Gastroesophageal sphincter (tissue), 4 donors: Measurements from ENCODE around the gene KCNA10. TPM values are rescaled to one million over a fixed set of nuclear protein-coding genes. Genes with fewer than 3 reads are reported as not detected.

Experiments
- ATAC-seq: fragments of 150-250 bp; one replicate; pipeline ENCODE4 v1.9.1; 2016; ENCODE audit warnings: mild to moderate bottlenecking, moderate library complexity
- H3K27ac ChIP-seq, 4 donors: fragments of 200-600 bp; sonication (generic) in 3 of 4; 1 replicate in 3 of 4; 2 replicates in 1 of 4; pipeline ENCODE4 v1.5.1; 2016 to 2019
- H3K27me3 ChIP-seq: fragments of 200-600 bp; sonication (generic); one replicate; pipeline ENCODE4 v1.5.1; 2019
- H3K36me3 ChIP-seq, 2 donors: fragments of 200-600 bp; sonication (generic); one replicate each; pipeline ENCODE4 v1.5.1; 2019; ENCODE audit warnings: control low read depth in 1 of 2
- H3K4me1 ChIP-seq, 3 donors: fragments of 200-600 bp; sonication (generic); 1 replicate in 2 of 3; 2 replicates in 1 of 3; pipeline ENCODE4 v1.5.1; 2016 to 2019; ENCODE audit warnings: control low read depth in 2 of 3
- H3K4me3 ChIP-seq, 2 donors: fragments of 200-600 bp; sonication (generic); one replicate each; pipeline ENCODE4 v1.5.1; 2019; ENCODE audit warnings: mild to moderate bottlenecking in 1 of 2, moderate library complexity in 1 of 2
- H3K9me3 ChIP-seq, 3 donors: fragments of 200-600 bp; sonication (generic); one replicate each; pipeline ENCODE4 v1.5.1; 2017 to 2019; ENCODE audit warnings: control low read depth in 2 of 3
- EP300 ChIP-seq: sonication (generic); formaldehyde crosslinking; IDR thresholded peaks from one replicate; pipeline ENCODE4 v1.6.1; 2017; ENCODE audit warnings: antibody characterized with exemption, mild to moderate bottlenecking
- POLR2A ChIP-seq, 2 donors: fragments of 450-650 bp; IDR thresholded peaks; one replicate each; pipeline ENCODE4 v1.6.1; 2017; ENCODE audit warnings: antibody characterized with exemption in 2 of 2, mild to moderate bottlenecking in 2 of 2, moderate library complexity in 1 of 2
- POLR2AphosphoS5 ChIP-seq: sonication (generic); formaldehyde crosslinking; IDR thresholded peaks from one replicate; pipeline ENCODE4 v1.6.1; 2017; ENCODE audit warnings: antibody characterized with exemption
- WGBS, 2 donors: methylation state at CpG; one replicate each; pipeline ENCODE4 v1.1.5; 2018; ENCODE audit warnings: low coverage in 1 of 2; 5-methylcytosine and 5-hydroxymethylcytosine counted together
- total RNA-seq, 4 donors: library from RNA; depleted of rRNA; stranded (reverse); fragments of >200 nt; gene quantifications; one replicate each; pipeline ENCODE4 v1.1.0, GENCODE V29; 2016
- TF ChIP-seq, protein P1 (sequence below), 4 experiments: fragments of 200-600 bp in 2 of 4; fragments of 450-650 bp in 2 of 4; sonication (generic) in 1 of 4; IDR thresholded peaks; one replicate each; pipeline ENCODE4 v1.5.1; 2017 to 2019; ENCODE audit warnings: antibody characterized with exemption in 4 of 4, mild to moderate bottlenecking in 2 of 4, moderate library complexity in 2 of 4

Gene KCNA10
- total RNA-seq, 4 donors from 2014 or later, result not detected

DNA sequence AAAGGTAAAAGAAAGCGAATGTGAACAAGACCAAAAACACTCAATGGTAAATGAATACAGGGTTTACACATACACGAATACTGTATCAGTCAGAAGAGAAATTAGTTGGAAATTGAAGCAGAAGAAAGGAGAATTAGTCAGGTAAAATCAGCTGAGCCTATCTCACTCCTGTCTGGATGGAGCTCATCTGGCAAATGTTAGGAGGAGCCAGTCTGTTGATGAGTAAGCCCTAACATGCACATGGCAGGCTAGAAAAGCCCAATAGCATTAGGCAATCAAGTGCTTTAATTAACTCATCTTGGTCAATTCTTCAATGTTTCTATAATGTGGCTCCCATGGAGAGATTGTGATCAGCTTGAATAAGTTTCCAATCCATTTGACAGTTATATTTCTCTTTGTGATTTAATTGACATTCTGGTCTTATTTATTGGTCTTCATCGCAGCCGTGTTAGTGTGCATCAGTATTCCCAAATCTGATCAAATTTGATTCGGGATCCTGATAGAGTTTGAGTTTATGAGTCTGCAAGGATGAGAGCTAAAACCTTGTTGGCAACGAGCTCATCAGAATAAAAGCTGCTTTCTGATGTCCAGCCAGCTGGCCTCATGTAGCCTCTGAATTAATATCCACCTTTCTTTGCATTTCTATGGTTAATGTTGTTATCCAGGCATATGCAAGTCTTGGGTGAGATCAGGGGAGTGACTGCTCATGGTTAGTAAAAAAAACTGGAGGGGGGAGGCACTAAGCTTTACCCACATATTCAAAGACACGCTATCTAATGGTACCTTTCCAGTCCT is 22.1 kb upstream of the KCNA10 start:
- WGBS, 2 donors, result 64 to 79% methylated on average over 5 to 6 of the region's 7 CpGs
- no peak overlapping the region for H3K4me3 ChIP-seq
- H3K9me3 ChIP-seq, result no peaks in the 10 kb centered on the region
- H3K4me1 ChIP-seq, result no peaks in the 10 kb centered on the region
- H3K27me3 ChIP-seq, result peaks cover 46% of the 10 kb centered on the region
- H3K27ac ChIP-seq, result no peak overlapping the region
- no peaks in the 10 kb centered on the region for H3K36me3 ChIP-seq
- ATAC-seq, result no peak
- TF ChIP-seq, protein P1, sequence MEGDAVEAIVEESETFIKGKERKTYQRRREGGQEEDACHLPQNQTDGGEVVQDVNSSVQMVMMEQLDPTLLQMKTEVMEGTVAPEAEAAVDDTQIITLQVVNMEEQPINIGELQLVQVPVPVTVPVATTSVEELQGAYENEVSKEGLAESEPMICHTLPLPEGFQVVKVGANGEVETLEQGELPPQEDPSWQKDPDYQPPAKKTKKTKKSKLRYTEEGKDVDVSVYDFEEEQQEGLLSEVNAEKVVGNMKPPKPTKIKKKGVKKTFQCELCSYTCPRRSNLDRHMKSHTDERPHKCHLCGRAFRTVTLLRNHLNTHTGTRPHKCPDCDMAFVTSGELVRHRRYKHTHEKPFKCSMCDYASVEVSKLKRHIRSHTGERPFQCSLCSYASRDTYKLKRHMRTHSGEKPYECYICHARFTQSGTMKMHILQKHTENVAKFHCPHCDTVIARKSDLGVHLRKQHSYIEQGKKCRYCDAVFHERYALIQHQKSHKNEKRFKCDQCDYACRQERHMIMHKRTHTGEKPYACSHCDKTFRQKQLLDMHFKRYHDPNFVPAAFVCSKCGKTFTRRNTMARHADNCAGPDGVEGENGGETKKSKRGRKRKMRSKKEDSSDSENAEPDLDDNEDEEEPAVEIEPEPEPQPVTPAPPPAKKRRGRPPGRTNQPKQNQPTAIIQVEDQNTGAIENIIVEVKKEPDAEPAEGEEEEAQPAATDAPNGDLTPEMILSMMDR (IDR thresholded peaks at IDR 0.05), result no peak
- TF ChIP-seq POLR2A (IDR thresholded peaks at IDR 0.05) (no peak), EP300 (no peak), POLR2AphosphoS5 (no peak)

- Histone ChIP-seq H3K36me3 (no peaks in the 10 kb centered on the region), H3K4me3 (no peak overlapping the region), H3K4me1 (no peaks in the 10 kb centered on the region), H3K9me3 (no peaks in the 10 kb centered on the region), H3K27me3 (peaks cover 46% of the 10 kb centered on the region), H3K27ac (no peak overlapping the region)
- WGBS, 2 donors, result 40% methylated on average over 1 of the region's 8 CpGs; no CpG with 5 or more reads in 1 of the 2 donors
- TF ChIP-seq EP300 (no peak), POLR2A (IDR thresholded peaks at IDR 0.05) (no peak), POLR2AphosphoS5 (no peak)
- TF ChIP-seq, protein P1 (IDR thresholded peaks at IDR 0.05), result no peak
- ATAC-seq, result no peak
Measured at GRCh38 chr1:110538921-110539320, 19.9 kb upstream of the KCNA10 start.

- no peaks in the 10 kb centered on the region for H3K4me1 ChIP-seq
- TF ChIP-seq EP300 (no peak), POLR2AphosphoS5 (no peak), POLR2A (IDR thresholded peaks at IDR 0.05) (no peak)
- TF ChIP-seq, protein P1 (IDR thresholded peaks at IDR 0.05), result no peak
- peaks cover 44% of the 10 kb centered on the region for H3K27me3 ChIP-seq
- H3K9me3 ChIP-seq, result no peaks in the 10 kb centered on the region
- H3K36me3 ChIP-seq, result no peaks in the 10 kb centered on the region
- H3K27ac ChIP-seq, result no peak overlapping the region
- WGBS, 2 donors, result no CpG with 5 or more reads among the region's 16 CpGs
- ATAC-seq, result no peak
- H3K4me3 ChIP-seq, result no peak overlapping the region
Measured at GRCh38 chr1:110538075-110538474, 19.1 kb upstream of the KCNA10 start.

DNA sequence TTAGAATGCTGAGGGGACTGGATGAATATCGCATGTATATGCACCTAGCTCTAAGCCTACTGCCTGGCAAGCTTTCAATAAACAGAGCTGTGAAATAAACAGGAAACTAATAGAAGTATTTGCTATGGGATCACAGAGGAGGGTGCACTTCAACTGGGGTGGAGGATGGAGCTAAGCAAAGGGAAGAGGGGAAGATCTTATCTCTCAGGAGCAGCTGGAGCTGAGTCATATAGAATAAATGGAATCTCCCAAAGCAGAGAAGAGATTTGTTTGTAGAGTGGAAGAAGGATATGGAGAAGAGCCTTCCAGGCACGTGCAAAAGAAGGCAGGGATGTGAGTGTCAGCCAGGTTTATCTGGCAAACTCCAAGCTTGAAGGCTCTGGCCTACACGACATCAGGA is 17.0 kb upstream of the KCNA10 start:
- H3K4me1 ChIP-seq, result no peaks in the 10 kb centered on the region
- no peak overlapping the region for H3K27ac ChIP-seq
- peaks cover 51% of the 10 kb centered on the region for H3K27me3 ChIP-seq
- TF ChIP-seq POLR2A (IDR thresholded peaks at IDR 0.05), result no peak
- TF ChIP-seq POLR2AphosphoS5, result no peak
- TF ChIP-seq, protein P1 (IDR thresholded peaks at IDR 0.05), result no peak
- no peak for TF ChIP-seq EP300
- no peaks in the 10 kb centered on the region for H3K9me3 ChIP-seq
- H3K4me3 ChIP-seq, result no peak overlapping the region
- no peaks in the 10 kb centered on the region for H3K36me3 ChIP-seq
- ATAC-seq, result no peak
- WGBS, 2 donors, result 44 to 60% methylated on average over 2 to 3 of the region's 3 CpGs

DNA sequence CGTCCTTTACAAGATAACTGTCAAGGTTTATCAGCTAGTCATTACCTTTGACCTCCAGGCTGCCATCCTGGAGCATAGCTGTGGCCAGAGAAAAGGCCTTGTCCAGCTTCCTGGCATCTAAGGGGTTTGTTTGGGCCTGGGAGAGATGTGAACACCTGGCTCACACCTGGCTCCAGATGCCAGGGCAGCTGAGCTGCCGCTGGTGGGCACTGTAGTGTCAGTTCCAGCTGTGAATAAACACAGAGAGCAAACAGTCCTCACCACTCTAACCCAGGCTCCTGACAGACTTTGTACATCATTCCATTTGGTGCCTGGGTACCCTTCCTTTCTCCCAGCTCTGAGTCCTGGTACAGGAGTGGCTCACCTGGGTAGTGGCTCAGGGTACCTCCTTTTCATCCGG is 14.3 kb upstream of the KCNA10 start:
- 38 to 42% methylated on average over 1 to 2 of the region's 3 CpGs for WGBS, 2 donors
- H3K4me3 ChIP-seq, result no peak overlapping the region
- H3K27me3 ChIP-seq, result peaks cover 49% of the 10 kb centered on the region

More for the DNA sequence above, 14.3 kb upstream of the KCNA10 start:
- H3K9me3 ChIP-seq, result no peaks in the 10 kb centered on the region
- no peaks in the 10 kb centered on the region for H3K36me3 ChIP-seq
- TF ChIP-seq EP300, result no peak
- TF ChIP-seq POLR2AphosphoS5, result no peak
- TF ChIP-seq POLR2A (IDR thresholded peaks at IDR 0.05), result no peak
- TF ChIP-seq, protein P1 (IDR thresholded peaks at IDR 0.05), result no peak
- H3K27ac ChIP-seq, result no peak overlapping the region
- H3K4me1 ChIP-seq, result no peaks in the 10 kb centered on the region
- no peak for ATAC-seq
